ENCODE measurements around the gene SSTR5. TPM values are rescaled to one million over a fixed set of nuclear protein-coding genes. Genes with fewer than 3 reads are reported as not detected.
A peak's percentile ranks its signal among the peaks of the same experiment; 100 is the strongest.

The SSTR5 gene
- total RNA-seq, 4 donors from 2014 or later = 1.5 TPM; not detected in 3

GRCh38 chr16:1103636-1103980 lies 31.1 kb downstream of the SSTR5 start:
- no peak overlapping the region for H3K27ac ChIP-seq
- 31% methylated on average over 5 of the region's 11 CpGs for WGBS
- no peak for TF ChIP-seq CTCF (IDR thresholded peaks at IDR 0.05)
- TF ChIP-seq POLR2A (IDR thresholded peaks at IDR 0.05) = no peak
- no peak for TF ChIP-seq POLR2AphosphoS5 (IDR thresholded peaks at IDR 0.05)
- TF ChIP-seq EP300 (IDR thresholded peaks at IDR 0.05) = no peak
- no peaks in the 10 kb centered on the region for H3K9me3 ChIP-seq
- no peak overlapping the region for H3K4me3 ChIP-seq
- H3K4me1 ChIP-seq = peaks cover 13% of the 10 kb centered on the region
- peaks cover 98% of the 10 kb centered on the region for H3K27me3 ChIP-seq
- no peak for DNase-seq (ENCODE audit: low spot score in 2 of 2)
- H3K36me3 ChIP-seq = no peaks in the 10 kb centered on the region

- Histone ChIP-seq H3K4me3 (no peak overlapping the region), H3K36me3 (no peaks in the 10 kb centered on the region), H3K9me3 (no peaks in the 10 kb centered on the region), H3K4me1 (peaks cover 20% of the 10 kb centered on the region), H3K27me3 (peaks cover 97% of the 10 kb centered on the region), H3K27ac (no peak overlapping the region)
- TF ChIP-seq CTCF (IDR thresholded peaks at IDR 0.05) (peak; percentile 20 to 61), POLR2AphosphoS5 (IDR thresholded peaks at IDR 0.05) (no peak)
- 20% methylated on average over 1 of the region's 26 CpGs for WGBS
- DNase-seq (ENCODE audit: low spot score in 2 of 2) = no peak
These were observed 33.5 kb downstream of the SSTR5 start for GRCh38 chr16:1105888-1106620.

- no peak overlapping the region for H3K27ac ChIP-seq
- TF ChIP-seq EP300 (IDR thresholded peaks at IDR 0.05) (no peak), CTCF (IDR thresholded peaks at IDR 0.05) (no peak), POLR2AphosphoS5 (IDR thresholded peaks at IDR 0.05) (no peak), POLR2A (IDR thresholded peaks at IDR 0.05) (no peak)
- H3K27me3 ChIP-seq = peaks cover 97% of the 10 kb centered on the region
- no CpG with 5 or more reads among the region's 16 CpGs for WGBS
- H3K9me3 ChIP-seq = no peaks in the 10 kb centered on the region
- DNase-seq (ENCODE audit: low spot score in 2 of 2) = no peak
- H3K4me3 ChIP-seq = no peak overlapping the region
- no peaks in the 10 kb centered on the region for H3K36me3 ChIP-seq
- peaks cover 20% of the 10 kb centered on the region for H3K4me1 ChIP-seq
These were observed 34.1 kb downstream of the SSTR5 start for GRCh38 chr16:1106659-1107058.

GRCh38 chr16:1107141-1107540 lies 34.6 kb downstream of the SSTR5 start:
- Histone ChIP-seq H3K4me3 (no peak overlapping the region), H3K4me1 (peaks cover 20% of the 10 kb centered on the region), H3K36me3 (no peaks in the 10 kb centered on the region), H3K27me3 (peaks cover 97% of the 10 kb centered on the region), H3K27ac (no peak overlapping the region), H3K9me3 (no peaks in the 10 kb centered on the region)
- TF ChIP-seq POLR2AphosphoS5 (IDR thresholded peaks at IDR 0.05) (no peak), CTCF (IDR thresholded peaks at IDR 0.05) (no peak), POLR2A (IDR thresholded peaks at IDR 0.05) (no peak), EP300 (IDR thresholded peaks at IDR 0.05) (no peak)
- no CpG with 5 or more reads among the region's 22 CpGs for WGBS
- DNase-seq (ENCODE audit: low spot score in 2 of 2) = no peak

- TF ChIP-seq CTCF (IDR thresholded peaks at IDR 0.05) (no peak), EP300 (IDR thresholded peaks at IDR 0.05) (no peak), POLR2A (IDR thresholded peaks at IDR 0.05) (no peak), POLR2AphosphoS5 (IDR thresholded peaks at IDR 0.05) (no peak)
- DNase-seq (ENCODE audit: low spot score in 2 of 2) = no peak
- no CpG with 5 or more reads among the region's 12 CpGs for WGBS
- Histone ChIP-seq H3K36me3 (no peaks in the 10 kb centered on the region), H3K4me3 (no peak overlapping the region), H3K27ac (no peak overlapping the region), H3K4me1 (peaks cover 16% of the 10 kb centered on the region), H3K9me3 (no peaks in the 10 kb centered on the region), H3K27me3 (peaks cover 99% of the 10 kb centered on the region)
These were observed 35.2 kb downstream of the SSTR5 start for GRCh38 chr16:1107731-1108130.
